ENCODE data around the gene CDH23.

The CDH23 gene

GRCh38 chr10:71534568-71535194 is 138.0 kb downstream of the CDH23 start:
- Histone ChIP-seq H3K4me1 (ENCODE audit: low read depth, poor library complexity, severe bottlenecking) (no peaks in the 10 kb centered on the region), H3K79me2 (ENCODE audit: insufficient read depth, low read depth) (no peaks in the 10 kb centered on the region), H3K4me3 (IDR thresholded peaks at IDR 0.05; ENCODE audit: insufficient read depth, low read depth, low read length) (no peak overlapping the region), H3K27me3 (ENCODE audit: insufficient read depth, low read depth) (peaks cover 59% of the 10 kb centered on the region), H3K4me2 (no peak overlapping the region), H3K27ac (no peak overlapping the region), H3K36me3 (ENCODE audit: insufficient read depth) (no peaks in the 10 kb centered on the region), H4K20me1 (ENCODE audit: insufficient read depth) (no peaks in the 10 kb centered on the region), H2AFZ (ENCODE audit: low read depth) (no peak overlapping the region), H3K9ac (no peak overlapping the region)
- TF ChIP-seq CTCF (conservative IDR thresholded peaks at IDR 0.05; ENCODE audit: low read depth, low read length), result no peak

GRCh38 chr10:71536332-71536731 is 139.6 kb downstream of the CDH23 start:
- Histone ChIP-seq H3K27me3 (ENCODE audit: insufficient read depth, low read depth) (peaks cover 68% of the 10 kb centered on the region), H3K27ac (no peak overlapping the region), H3K4me3 (IDR thresholded peaks at IDR 0.05; ENCODE audit: insufficient read depth, low read depth, low read length) (no peak overlapping the region), H2AFZ (ENCODE audit: low read depth) (no peak overlapping the region), H3K4me1 (ENCODE audit: low read depth, poor library complexity, severe bottlenecking) (no peaks in the 10 kb centered on the region), H3K79me2 (ENCODE audit: insufficient read depth, low read depth) (no peaks in the 10 kb centered on the region), H4K20me1 (ENCODE audit: insufficient read depth) (no peaks in the 10 kb centered on the region), H3K4me2 (no peak overlapping the region), H3K9ac (no peak overlapping the region), H3K36me3 (ENCODE audit: insufficient read depth) (no peaks in the 10 kb centered on the region)
- no peak for TF ChIP-seq CTCF (conservative IDR thresholded peaks at IDR 0.05; ENCODE audit: low read depth, low read length)

GRCh38 chr10:71537125-71537524 is 140.4 kb downstream of the CDH23 start:
- Histone ChIP-seq H3K79me2 (ENCODE audit: insufficient read depth, low read depth) (no peaks in the 10 kb centered on the region), H3K27me3 (ENCODE audit: insufficient read depth, low read depth) (peaks cover 72% of the 10 kb centered on the region), H4K20me1 (ENCODE audit: insufficient read depth) (no peaks in the 10 kb centered on the region), H3K9ac (no peak overlapping the region), H2AFZ (ENCODE audit: low read depth) (no peak overlapping the region), H3K4me3 (IDR thresholded peaks at IDR 0.05; ENCODE audit: insufficient read depth, low read depth, low read length) (no peak overlapping the region), H3K27ac (no peak overlapping the region), H3K36me3 (ENCODE audit: insufficient read depth) (no peaks in the 10 kb centered on the region), H3K4me1 (ENCODE audit: low read depth, poor library complexity, severe bottlenecking) (no peaks in the 10 kb centered on the region), H3K4me2 (no peak overlapping the region)
- TF ChIP-seq CTCF (conservative IDR thresholded peaks at IDR 0.05; ENCODE audit: low read depth, low read length), result no peak

GRCh38 chr10:71537681-71538080 is 141.0 kb downstream of the CDH23 start:
- TF ChIP-seq CTCF (conservative IDR thresholded peaks at IDR 0.05; ENCODE audit: low read depth, low read length), result no peak
- Histone ChIP-seq H2AFZ (ENCODE audit: low read depth) (no peak overlapping the region), H3K79me2 (ENCODE audit: insufficient read depth, low read depth) (no peaks in the 10 kb centered on the region), H3K4me1 (ENCODE audit: low read depth, poor library complexity, severe bottlenecking) (no peaks in the 10 kb centered on the region), H3K9ac (no peak overlapping the region), H4K20me1 (ENCODE audit: insufficient read depth) (no peaks in the 10 kb centered on the region), H3K27me3 (ENCODE audit: insufficient read depth, low read depth) (peaks cover 76% of the 10 kb centered on the region), H3K36me3 (ENCODE audit: insufficient read depth) (no peaks in the 10 kb centered on the region), H3K27ac (no peak overlapping the region), H3K4me2 (no peak overlapping the region), H3K4me3 (IDR thresholded peaks at IDR 0.05; ENCODE audit: insufficient read depth, low read depth, low read length) (no peak overlapping the region)
